ENCODE data around the gene SLC49A3. TPM values are rescaled to one million over a fixed set of nuclear protein-coding genes. Genes with fewer than 3 reads are reported as not detected.

SLC49A3 gene
- total RNA-seq, 4 donors from 2014 or later: 5.9 to 18.0 (median 14.3) TPM

GRCh38 chr4:682490-683172 lies 6.3 kb downstream of the SLC49A3 start:
- Histone ChIP-seq H3K4me1 (peaks cover 0 to 47% (median 12%) of the 10 kb centered on the region in 4 donors), H3K27ac (no peak overlapping the region), H3K9me3 (no peaks in the 10 kb centered on the region), H3K27me3 (no peaks in the 10 kb centered on the region), H3K4me3 (no peak overlapping the region), H3K36me3 (no peaks in the 10 kb centered on the region)
- no peak for TF ChIP-seq POLR2A (IDR thresholded peaks at IDR 0.05)
- no peak for TF ChIP-seq EP300 (IDR thresholded peaks at IDR 0.05)
- no peak for DNase-seq (ENCODE audit: low spot score in 2 of 2)
- 89 to 93% methylated on average over 12 to 21 of the region's 23 CpGs for WGBS, 2 donors

- Histone ChIP-seq H3K9me3 (no peaks in the 10 kb centered on the region), H3K4me3 (no peak overlapping the region), H3K4me1 (peaks cover 0 to 39% (median 11%) of the 10 kb centered on the region in 4 donors), H3K27ac (no peak overlapping the region), H3K27me3 (no peaks in the 10 kb centered on the region), H3K36me3 (no peaks in the 10 kb centered on the region)
- DNase-seq (ENCODE audit: low spot score in 2 of 2): no peak
- 56 to 77% methylated on average over 23 to 53 of the region's 58 CpGs for WGBS, 2 donors
- no peak for TF ChIP-seq POLR2A (IDR thresholded peaks at IDR 0.05)
These were observed 7.1 kb downstream of the SLC49A3 start for GRCh38 chr4:681736-682451.

GRCh38 chr4:680928-681645 lies 7.9 kb downstream of the SLC49A3 start:
- Histone ChIP-seq H3K4me3 (peak overlapping the region; percentile 29 to 60 (median 50)), H3K27ac (peak overlapping the region in 3 of 4 donors; percentile 26 to 60 (median 44)), H3K4me1 (peaks cover 0 to 35% (median 10%) of the 10 kb centered on the region in 4 donors), H3K9me3 (no peaks in the 10 kb centered on the region), H3K27me3 (no peaks in the 10 kb centered on the region), H3K36me3 (no peaks in the 10 kb centered on the region)
- 0 to 3% methylated on average over 1 to 13 of the region's 62 CpGs for whole genome bisulfite sequencing, 2 donors
- no peak for TF ChIP-seq POLR2A (IDR thresholded peaks at IDR 0.05)
- TF ChIP-seq CTCF (IDR thresholded peaks at IDR 0.05): no peak
- no peak for TF ChIP-seq EP300 (IDR thresholded peaks at IDR 0.05)
- no peak for DNase-seq (ENCODE audit: low spot score in 2 of 2)

GRCh38 chr4:680551-680927 lies 8.4 kb downstream of the SLC49A3 start:
- peaks cover 0 to 41% (median 11%) of the 10 kb centered on the region in 4 donors for H3K4me1 ChIP-seq
- no peaks in the 10 kb centered on the region for H3K9me3 ChIP-seq
- no peaks in the 10 kb centered on the region for H3K27me3 ChIP-seq
- no peaks in the 10 kb centered on the region for H3K36me3 ChIP-seq
- peak overlapping the region in 1 of 4 donors; percentile 60 for H3K27ac ChIP-seq
- WGBS, 2 donors: 28 to 42% methylated on average over 7 to 17 of the region's 17 CpGs
- H3K4me3 ChIP-seq: peak overlapping the region; percentile 29 to 60 (median 50)
- no peak for TF ChIP-seq EP300 (IDR thresholded peaks at IDR 0.05)
- TF ChIP-seq POLR2A (IDR thresholded peaks at IDR 0.05): no peak
- no peak for TF ChIP-seq CTCF (IDR thresholded peaks at IDR 0.05)
- no peak for DNase-seq (ENCODE audit: low spot score in 2 of 2)

- Histone ChIP-seq H3K9me3 (no peaks in the 10 kb centered on the region), H3K4me1 (peaks cover 0 to 45% (median 16%) of the 10 kb centered on the region in 4 donors), H3K27ac (peak overlapping the region in 1 of 4 donors; percentile 60), H3K4me3 (no peak overlapping the region), H3K27me3 (no peaks in the 10 kb centered on the region), H3K36me3 (no peaks in the 10 kb centered on the region)
- 77 to 83% methylated on average over 7 to 9 of the region's 9 CpGs for WGBS, 2 donors
- DNase-seq (ENCODE audit: low spot score in 2 of 2): no peak
- TF ChIP-seq EP300 (IDR thresholded peaks at IDR 0.05) (no peak), CTCF (IDR thresholded peaks at IDR 0.05) (no peak), POLR2A (IDR thresholded peaks at IDR 0.05) (no peak)
These were observed 8.9 kb downstream of the SLC49A3 start for GRCh38 chr4:680091-680490.

Data from tibial nerve (tissue), 4 donors.